Stimulated activated CD4-positive, alpha-beta T cell treated with anti-CD3 and anti-CD28 coated beads, Interleukin-1b, Interleukin-23, amount 100 ng/mL, for 24 hours (primary cell): ENCODE data around the gene MAP3K15.
A peak's percentile ranks its signal among the peaks of the same experiment; 100 is the strongest.

Experiments used
- DNase-seq, 4 experiments: peaks; one replicate each; pipeline ENCODE4 v3.0.0-alpha.2; 2020; ENCODE audit warnings: low read depth in 4 of 4, low spot score in 1 of 4

MAP3K15 gene, protein sequence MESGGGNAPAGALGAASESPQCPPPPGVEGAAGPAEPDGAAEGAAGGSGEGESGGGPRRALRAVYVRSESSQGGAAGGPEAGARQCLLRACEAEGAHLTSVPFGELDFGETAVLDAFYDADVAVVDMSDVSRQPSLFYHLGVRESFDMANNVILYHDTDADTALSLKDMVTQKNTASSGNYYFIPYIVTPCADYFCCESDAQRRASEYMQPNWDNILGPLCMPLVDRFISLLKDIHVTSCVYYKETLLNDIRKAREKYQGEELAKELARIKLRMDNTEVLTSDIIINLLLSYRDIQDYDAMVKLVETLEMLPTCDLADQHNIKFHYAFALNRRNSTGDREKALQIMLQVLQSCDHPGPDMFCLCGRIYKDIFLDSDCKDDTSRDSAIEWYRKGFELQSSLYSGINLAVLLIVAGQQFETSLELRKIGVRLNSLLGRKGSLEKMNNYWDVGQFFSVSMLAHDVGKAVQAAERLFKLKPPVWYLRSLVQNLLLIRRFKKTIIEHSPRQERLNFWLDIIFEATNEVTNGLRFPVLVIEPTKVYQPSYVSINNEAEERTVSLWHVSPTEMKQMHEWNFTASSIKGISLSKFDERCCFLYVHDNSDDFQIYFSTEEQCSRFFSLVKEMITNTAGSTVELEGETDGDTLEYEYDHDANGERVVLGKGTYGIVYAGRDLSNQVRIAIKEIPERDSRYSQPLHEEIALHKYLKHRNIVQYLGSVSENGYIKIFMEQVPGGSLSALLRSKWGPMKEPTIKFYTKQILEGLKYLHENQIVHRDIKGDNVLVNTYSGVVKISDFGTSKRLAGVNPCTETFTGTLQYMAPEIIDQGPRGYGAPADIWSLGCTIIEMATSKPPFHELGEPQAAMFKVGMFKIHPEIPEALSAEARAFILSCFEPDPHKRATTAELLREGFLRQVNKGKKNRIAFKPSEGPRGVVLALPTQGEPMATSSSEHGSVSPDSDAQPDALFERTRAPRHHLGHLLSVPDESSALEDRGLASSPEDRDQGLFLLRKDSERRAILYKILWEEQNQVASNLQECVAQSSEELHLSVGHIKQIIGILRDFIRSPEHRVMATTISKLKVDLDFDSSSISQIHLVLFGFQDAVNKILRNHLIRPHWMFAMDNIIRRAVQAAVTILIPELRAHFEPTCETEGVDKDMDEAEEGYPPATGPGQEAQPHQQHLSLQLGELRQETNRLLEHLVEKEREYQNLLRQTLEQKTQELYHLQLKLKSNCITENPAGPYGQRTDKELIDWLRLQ (N-terminal part only)

DNA sequence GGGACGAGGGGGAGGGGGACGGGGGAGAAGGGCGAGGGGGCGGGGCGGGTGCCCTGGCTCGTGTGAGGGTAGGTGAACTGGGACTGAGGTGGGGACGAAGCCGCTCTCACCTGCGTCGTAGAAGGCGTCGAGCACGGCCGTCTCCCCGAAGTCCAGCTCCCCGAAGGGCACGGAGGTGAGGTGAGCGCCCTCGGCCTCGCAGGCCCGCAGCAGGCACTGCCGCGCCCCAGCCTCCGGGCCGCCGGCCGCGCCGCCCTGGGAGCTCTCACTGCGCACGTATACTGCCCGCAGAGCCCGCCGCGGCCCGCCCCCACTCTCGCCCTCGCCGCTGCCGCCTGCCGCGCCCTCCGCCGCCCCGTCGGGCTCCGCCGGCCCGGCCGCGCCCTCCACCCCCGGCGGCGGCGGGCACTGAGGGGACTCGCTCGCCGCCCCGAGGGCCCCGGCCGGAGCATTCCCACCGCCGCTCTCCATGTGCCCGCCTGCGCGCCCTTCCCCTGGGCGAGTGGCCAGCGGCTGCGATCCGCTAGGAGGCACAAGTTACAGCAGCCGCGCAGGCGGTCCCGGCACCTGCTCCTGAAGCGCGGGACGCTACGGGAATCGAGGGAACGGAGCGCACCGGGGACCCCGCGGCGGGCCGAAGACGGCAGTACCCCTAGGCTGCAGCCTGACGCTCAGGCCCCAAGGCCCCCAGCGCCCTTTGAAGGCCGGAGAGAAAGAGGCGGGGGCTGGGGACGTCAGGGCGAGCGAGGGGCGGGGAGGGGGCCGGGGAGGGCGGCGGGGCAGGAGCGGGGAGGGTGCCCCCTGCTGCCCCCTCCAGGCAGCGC is at the start of gene MAP3K15:
MAP3K15 (minus strand) TSS at position 718 of the 824 bp plus-strand sequence; CDS start at position 471, 247 bp downstream.
- DNase-seq, result peak in 1 of 4 experiments; percentile 4

DNA sequence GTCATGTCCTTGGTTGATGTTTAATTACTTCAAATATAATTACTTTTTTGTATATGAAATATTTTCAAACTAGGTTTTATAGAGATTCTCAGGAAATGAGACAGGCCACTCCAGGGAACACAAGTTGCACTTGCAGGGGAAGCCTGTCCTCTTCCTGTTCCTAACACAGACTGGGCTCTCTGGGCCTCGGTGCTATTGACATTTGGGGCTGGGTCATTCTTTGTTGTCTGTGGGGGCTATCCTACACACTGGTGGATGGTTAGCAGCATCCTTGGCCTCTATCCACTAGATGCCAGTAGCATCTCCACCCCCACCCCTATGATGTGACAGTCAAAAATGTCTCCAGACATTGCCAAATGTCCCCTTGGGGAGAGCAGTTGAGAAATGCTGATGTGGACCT is 49.3 kb upstream of the MAP3K15 start:
- no peak for DNase-seq

DNA sequence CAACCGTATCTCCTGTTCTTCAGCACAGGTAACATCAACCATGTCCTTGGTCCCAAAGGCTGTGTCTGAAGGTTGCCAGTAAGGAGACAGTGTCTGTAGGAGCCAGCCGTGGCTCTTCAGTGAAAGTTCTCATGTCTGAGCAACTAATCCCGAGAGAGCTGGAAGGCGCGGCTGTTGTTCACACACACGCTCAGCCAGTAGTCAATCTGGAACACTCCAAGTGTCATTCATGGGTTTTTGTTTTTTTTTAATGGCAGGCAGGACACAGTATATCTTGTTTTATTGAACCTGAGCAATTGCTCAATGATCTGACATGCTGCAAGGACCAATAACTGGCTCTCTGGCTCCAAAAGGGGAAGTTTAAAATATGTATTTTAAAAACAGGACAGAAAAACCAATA is 48.4 kb upstream of the MAP3K15 start:
- DNase-seq, result no peak

DNA sequence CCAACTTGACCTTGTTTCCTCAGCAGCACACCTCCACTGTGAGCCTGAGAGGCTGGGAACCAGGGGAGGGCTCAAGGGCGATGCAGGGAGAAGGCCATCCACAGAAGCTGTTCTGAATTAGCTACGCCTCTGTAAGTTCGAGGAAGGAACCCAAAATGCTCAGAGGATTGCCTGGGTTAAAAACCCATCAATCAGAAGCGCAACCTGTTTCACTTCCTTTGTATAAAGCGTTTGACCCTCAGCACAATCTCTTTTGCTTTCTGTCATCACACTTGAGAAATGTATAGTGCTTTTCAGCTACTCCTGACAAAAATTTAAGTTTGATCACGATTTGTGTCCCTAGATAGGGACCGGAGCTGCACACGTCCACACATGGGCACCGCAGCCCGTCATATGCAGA is 48.0 kb upstream of the MAP3K15 start:
- DNase-seq, result no peak

DNA sequence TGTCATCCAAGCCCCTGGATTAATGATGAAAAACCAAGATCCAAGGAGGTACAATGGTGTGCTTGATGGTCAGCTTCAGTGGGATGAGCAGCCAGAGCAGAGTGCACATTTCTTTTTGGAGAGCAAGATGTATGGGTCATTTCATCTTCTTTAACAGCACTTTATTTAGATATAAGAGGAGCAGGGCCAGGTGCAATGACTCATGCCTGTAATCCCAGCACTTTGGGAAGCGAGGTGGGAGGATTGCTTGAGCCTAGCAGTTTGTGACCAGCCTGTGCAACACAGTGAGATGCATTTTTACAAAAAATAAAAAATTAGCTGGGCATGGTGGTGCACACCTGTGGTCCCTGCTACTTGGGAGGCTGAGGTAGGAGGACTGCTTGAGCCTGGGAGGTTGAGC is 45.3 kb upstream of the MAP3K15 start:
- no peak for DNase-seq

DNA sequence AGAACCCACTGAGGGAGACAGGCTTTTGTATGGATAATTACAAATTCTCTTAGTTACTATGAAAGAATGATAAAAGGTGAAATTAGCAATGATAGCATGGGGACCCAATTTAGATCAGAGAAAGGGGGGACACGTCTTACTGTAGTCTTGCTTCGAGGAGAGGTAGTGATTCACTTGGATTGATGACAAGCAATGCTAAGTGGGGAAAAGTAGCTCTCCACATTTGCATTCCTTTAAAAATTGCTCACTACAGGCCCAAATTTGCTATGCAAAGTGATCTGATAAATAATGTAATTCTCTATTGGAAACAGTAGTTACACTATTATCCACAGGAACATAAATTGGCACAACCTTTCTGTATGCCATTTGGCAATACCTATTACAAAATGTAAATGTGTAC is 42.5 kb upstream of the MAP3K15 start:
- no peak for DNase-seq

DNA sequence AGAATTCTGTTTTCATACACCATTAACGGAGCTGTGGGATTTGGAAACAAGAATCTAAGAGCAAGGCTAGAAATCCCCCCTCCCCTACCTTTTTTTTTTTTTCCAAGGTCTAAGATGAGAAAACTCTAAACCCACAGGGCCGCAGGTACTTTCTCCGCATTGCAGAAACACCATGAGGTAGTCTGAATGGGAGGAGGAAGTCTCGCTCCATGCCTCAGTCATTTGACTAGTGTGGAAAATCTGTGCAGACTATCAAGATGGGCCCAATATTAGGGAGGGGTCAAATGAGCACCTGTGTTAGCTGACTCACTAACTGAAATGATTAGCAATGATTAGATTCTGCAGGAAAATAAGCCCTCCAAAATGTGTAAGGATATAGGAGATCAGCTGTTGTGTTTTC is 40.9 kb upstream of the MAP3K15 start:
- no peak for DNase-seq

DNA sequence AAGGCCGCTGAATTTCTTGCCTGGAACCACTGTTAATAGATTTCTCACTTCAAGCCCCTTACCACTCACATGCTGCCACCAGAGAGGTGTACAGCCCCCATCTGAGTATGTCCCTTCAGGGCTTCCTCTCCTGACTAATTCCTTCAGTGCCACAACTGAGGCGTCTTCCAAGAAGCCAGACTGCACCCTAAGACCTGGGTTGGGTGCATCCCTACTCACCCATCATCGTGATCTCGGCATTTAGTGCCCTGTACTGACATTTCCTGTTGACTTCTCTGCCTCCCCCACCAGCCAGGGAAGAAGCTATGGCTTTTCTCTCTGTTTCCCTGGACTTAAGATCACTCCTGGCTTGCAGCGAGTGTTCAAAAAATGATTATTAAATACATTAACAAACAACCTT is 40.4 kb upstream of the MAP3K15 start:
- DNase-seq, result no peak

DNA sequence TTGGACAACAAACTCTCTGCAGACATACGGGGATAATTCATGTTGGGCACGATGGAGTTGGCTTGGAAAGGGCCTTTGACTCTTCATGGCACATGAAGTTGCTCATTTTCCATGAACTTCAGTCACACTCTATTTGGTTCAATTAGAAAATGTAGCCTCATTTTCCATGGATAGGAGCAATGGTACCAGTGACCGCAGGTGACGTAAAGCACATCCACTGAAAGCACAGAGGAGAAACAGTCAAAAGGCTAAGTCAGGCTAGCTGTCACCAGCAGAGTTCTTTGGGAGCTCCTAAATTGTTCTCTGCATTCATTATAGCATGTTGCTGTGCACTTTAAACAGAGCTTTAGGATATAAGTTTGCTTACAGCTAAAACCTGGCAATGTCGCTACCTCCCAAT is 39.9 kb upstream of the MAP3K15 start:
- DNase-seq, result no peak

DNA sequence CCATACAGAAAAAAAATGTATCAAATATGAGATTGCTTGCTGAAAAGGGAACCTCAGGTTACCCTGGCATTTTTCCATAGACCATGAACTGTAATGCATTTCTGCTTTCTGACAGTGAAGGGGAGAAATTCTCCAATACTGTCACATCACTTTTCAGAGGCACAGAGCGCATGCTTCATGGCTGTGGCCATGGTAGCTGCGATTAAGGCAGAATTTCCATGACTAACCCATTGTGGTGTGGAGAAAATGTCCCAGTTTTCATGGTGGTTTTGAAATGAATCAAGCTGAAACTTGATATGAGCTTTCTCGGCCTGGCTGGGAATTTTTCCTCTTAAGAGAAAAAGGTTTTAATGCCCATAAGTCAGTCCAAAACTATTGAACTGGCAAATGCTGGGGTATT is 39.5 kb upstream of the MAP3K15 start:
- DNase-seq, result no peak

DNA sequence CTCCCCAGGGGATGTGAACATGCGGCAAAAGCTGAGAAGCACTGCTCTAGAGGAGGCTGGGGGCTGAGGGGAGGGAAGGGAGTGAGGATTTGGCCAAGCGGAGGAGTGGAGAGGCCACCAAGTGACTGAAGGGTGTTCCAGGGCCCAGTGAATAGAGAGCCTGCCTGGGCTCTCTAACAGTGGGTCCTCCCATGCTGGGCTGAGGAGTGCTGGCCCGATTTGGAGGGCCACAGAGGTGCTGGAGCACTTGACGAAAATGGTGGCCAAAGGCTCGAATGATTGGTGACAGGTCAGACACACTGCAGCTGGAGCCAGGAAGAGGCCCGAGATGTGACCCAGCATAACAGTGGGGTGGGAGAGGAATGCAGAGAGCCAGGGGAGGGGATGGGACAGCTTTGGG is 37.5 kb upstream of the MAP3K15 start:
- DNase-seq, result no peak

DNA sequence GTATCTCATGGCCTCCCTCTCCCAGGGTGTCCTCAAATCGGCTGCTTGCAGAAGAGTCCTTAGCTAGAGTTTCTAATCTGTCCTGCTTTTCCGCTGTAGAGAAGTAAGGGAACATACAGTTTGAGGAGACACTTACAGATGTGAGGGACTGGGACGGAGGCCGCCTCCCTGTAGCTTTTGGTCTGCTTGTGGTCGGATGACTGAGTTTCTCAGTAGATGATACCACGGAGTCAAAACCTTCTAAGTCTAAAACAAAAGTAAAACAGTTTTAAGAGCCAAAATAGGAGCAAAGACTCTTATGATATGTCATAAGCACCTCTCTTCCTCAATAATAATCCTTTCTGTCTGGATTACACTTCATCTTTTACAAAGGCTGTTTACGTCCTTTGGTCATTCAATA is 34.5 kb upstream of the MAP3K15 start:
- no peak for DNase-seq

DNA sequence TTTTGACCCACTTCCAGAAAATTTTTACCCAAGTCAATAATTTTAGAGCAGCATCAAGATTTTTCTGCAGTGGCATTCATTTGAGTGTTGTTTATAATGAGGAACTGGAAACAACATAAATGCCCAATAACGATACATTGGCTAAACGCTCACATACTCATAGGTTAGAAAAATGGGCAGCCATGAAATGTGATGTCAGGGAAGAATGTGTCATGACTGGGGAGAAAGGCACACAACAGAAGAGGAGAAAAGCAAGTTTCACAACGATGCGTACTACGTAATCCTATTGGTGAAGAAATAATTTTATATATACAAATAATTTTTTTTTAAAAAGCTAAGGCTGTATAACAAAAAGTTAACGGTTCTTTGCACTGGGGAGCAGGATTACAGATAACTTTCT is 33.6 kb upstream of the MAP3K15 start:
- no peak for DNase-seq

DNA sequence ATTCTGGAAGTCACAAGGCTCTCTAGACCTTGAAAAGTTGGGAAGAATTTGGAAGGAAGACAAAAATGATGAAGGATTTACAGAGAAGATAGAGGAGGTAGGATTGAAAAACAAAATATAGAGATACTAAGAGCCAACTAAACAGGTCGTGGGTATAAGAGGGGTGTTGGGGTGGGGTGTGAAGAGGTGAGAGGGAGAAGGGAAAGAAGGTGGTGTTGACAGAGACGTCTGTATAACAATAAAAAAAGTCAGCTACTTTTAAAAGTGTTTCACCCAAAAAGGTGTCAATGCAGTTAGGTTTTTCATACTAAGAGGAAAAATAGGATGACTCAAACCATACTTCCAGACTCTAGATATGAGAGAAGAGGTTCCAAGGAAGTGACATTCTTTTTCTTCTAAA is 33.0 kb upstream of the MAP3K15 start:
- no peak for DNase-seq

DNA sequence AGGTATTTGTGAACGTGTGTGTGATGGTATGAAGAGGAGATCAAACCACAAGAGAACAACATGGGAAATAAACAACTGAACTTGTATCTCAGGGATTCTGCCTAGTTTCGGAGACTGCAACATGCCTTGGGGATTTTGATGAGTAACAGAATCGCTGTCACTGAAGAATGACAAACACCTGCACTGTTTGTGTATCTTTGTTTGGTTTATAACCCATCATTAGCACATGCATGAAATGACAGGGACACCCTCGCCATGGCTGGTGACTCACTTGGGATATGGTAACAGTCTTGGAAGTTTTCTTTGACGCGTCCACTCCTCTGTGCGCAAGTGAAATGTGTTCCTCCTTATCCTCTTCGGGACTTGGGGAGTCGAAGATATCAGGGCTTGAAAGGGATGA is 30.3 kb upstream of the MAP3K15 start:
- no peak for DNase-seq

DNA sequence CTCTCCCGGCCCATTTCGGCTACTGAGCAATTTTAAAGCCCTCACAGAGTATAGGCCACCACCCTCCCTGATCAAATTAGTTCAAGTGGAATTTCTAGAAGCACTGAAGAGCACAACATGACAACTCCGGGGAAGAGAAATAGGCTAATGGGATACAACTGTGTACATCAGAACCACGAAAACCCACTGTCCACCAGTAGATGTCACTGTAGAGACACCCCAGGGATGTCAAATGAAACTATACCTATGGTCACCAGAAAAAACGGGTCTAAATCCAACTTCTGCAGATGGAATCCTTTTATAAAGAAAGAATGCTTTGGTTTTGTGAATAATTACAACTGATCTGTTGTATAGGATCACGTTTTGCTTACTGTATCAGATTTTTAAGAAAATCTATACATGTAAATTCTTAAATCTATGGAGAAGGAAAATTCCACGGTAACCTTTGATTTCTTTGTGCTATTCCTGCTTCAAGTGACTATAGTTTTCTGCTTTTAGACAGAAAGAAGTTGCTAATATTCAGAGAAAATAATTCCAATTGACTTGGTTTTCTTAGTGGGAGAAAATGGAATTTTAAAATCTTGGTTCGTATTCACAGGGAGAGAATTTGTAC is 29.5 kb upstream of the MAP3K15 start:
- peak in 1 of 4 experiments; percentile 13 for DNase-seq

DNA sequence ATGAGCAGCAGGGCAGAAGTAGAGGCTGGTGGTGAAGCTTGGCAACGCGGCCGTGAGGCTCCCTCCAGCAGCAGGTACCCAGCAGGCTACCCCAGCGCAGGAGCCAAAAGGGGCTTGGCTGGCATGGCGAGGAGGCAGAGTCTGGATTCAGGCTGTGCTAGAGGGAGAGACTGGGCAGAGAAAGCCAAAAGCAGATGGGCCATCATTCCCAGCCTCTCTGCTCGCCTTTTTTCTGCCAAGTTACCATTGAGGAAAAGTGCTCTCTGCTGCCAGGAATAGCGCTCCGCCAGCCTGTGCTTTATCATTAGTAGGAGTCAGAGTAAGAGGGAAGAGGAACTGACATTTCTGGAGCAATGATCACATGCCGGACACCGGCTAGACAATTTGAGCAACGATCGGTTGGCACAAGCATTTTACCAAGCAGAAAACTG is 28.7 kb upstream of the MAP3K15 start:
- DNase-seq, result no peak

DNA sequence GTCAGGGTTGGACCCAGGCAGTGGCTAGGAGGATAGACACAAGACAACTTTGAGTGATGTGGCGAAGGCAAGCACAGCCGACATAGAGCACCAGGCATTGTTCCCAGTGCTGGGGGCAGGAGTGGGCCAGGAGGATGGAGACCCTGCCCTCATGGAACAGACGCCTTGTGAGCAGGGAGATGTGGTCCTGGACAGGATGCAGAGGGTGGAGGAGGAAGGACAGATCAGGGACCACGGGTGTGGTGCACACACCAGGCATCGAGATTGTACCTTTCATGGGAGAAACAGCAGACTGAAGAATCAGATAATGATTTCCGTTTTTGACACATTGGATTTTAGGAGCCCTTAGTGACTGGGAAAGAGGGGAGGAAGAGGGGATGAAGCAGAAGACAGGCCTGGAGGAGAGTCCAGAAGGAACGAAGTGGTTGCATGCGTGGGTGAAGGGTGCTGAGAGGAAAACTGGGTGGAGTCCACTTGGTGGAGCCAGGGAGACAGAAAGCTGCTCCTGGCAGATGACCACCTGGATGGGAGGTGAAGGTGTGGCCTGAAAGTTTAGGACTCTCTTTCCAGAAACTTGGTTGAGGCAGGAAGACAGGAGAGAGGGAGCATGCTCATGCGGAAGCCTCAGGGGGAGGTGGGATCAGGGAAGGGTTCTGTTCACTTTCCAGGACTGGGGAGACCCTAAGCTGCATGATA is 27.9 kb upstream of the MAP3K15 start:
- no peak for DNase-seq

DNA sequence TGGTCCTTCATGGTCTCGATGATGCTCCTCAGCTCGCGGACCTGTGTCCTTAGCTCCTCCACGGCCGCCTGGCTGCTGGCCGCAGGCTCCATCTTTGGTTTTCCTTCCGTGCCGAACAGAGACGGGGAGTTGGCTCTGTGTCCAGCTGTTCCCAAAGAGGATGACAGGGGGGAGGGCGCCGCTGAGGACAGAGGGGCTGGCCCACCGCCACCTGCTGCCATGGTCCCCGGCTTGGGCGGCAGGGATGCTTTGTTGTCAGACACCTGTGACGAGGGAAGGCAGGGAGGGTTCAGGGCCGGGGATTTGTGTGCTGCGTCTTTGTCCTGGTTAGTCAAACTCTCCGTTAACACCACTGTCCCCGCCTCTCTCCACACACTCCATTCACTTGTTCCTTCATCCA is 26.6 kb upstream of the MAP3K15 start:
- no peak for DNase-seq

DNA sequence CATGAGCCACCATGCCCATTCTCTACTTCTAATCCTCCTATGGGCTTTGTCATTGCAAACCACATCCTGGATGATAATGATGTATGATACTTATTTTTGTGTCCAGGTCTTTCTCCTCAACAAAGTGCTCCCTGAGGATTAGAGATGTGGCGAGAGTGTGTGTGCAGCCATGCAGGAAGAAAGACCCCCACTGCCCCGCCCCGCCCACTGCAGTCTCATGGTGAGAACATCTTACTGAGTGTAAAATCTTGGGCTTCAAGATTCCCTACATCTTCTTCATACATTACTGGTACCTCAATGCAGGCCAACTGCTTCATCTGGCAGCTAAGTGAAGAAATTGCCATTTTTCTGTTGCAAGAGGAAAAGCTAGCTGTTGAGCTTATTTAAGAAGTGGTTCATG is 25.9 kb upstream of the MAP3K15 start:
- no peak for DNase-seq
